Body of pancreas (tissue), 4 donors: ENCODE measurements around the gene MCAM.

Experiments
- CTCF ChIP-seq, 7 experiments: fragments of 450-650 bp in 4 of 7; fragments of 200-600 bp in 3 of 7; sonication (generic) in 3 of 7; IDR thresholded peaks; one replicate each; pipeline ENCODE4 v1.5.1; 2016 to 2019; ENCODE audit warnings: antibody characterized with exemption in 7 of 7
- POLR2A ChIP-seq, 3 donors: fragments of 450-650 bp; IDR thresholded peaks; one replicate each; pipeline ENCODE4 v1.6.1; 2016; ENCODE audit warnings: antibody characterized with exemption in 3 of 3, mild to moderate bottlenecking in 2 of 3

GRCh38 chr11:119309953-119310681 is 6.8 kb downstream of the MCAM start:
- TF ChIP-seq CTCF (IDR thresholded peaks at IDR 0.05) = no peak
- no peak for TF ChIP-seq POLR2A (IDR thresholded peaks at IDR 0.05)
